ENCODE measurements around the gene MCAM. TPM values are rescaled to one million over a fixed set of nuclear protein-coding genes. Genes with fewer than 3 reads are reported as not detected.

The MCAM gene
- polyA plus RNA-seq, 1 experiment = 19.2 TPM

GRCh38 chr11:119344291-119345010, 27.5 kb upstream of the MCAM start:
- Histone ChIP-seq H3K27me3 (ENCODE audit: control insufficient read depth, insufficient read depth, low read length) (peaks cover 16% of the 10 kb centered on the region), H3K36me3 (ENCODE audit: control insufficient read depth, insufficient read depth, low read length) (no peaks in the 10 kb centered on the region), H3K4me3 (ENCODE audit: low read depth, low read length) (no peak overlapping the region)
- ChIA-PET CTCF (interaction anchor here (1.0 to 11.5 kb wide), 5 partner anchors 12 to 36 kb away, joined by 3 to 126 read pairs (median 7); no protein-coding TSS in a partner anchor), POLR2A (no interaction called here)
- DNase-seq (ENCODE audit: low read depth) = no peak
- no peak for TF ChIP-seq CTCF (IDR thresholded peaks at IDR 0.05; ENCODE audit: insufficient read depth, low read depth, low read length)

DNA sequence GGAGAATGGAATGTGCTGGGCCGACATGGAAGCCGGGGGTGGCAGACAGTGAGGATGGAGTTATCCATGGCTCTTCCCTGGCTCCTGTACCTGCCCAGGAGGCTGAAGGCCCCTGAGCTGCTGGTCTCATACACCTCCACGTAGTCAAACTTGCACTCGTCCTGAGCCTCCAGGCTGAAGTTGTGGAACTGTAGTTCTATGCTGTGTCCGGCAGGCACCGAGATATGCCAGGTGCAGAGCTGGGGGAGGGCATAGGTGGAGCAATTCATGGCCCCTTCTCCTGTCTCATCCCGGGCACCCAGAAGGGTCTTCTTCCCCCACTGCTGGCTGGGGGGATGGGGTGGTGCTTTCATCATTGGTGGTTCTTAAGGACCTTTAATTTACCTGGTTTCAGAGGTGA, 26.8 kb upstream of the MCAM start:
- Histone ChIP-seq H3K4me3 (ENCODE audit: low read depth, low read length) (no peak overlapping the region), H3K36me3 (ENCODE audit: control insufficient read depth, insufficient read depth, low read length) (no peaks in the 10 kb centered on the region), H3K27me3 (ENCODE audit: control insufficient read depth, insufficient read depth, low read length) (peaks cover 16% of the 10 kb centered on the region)
- DNase-seq (ENCODE audit: low read depth) = no peak
- TF ChIP-seq CTCF (IDR thresholded peaks at IDR 0.05; ENCODE audit: insufficient read depth, low read depth, low read length) = no peak
- POLR2A ChIA-PET = no interaction called here
- CTCF ChIA-PET = interaction anchor here (0.9 to 11.5 kb wide), 5 partner anchors 9 to 127 kb away, joined by 3 to 126 read pairs (median 7); no protein-coding TSS in a partner anchor

- POLR2A ChIA-PET = no interaction called here
- CTCF ChIA-PET = interaction anchor here (0.9 to 11.5 kb wide), 5 partner anchors 14 to 128 kb away, joined by 3 to 146 read pairs (median 110); no protein-coding TSS in a partner anchor
- Histone ChIP-seq H3K4me3 (ENCODE audit: low read depth, low read length) (no peak overlapping the region), H3K27me3 (ENCODE audit: control insufficient read depth, insufficient read depth, low read length) (peaks cover 12% of the 10 kb centered on the region), H3K36me3 (ENCODE audit: control insufficient read depth, insufficient read depth, low read length) (no peaks in the 10 kb centered on the region)
- no peak for TF ChIP-seq CTCF (IDR thresholded peaks at IDR 0.05; ENCODE audit: insufficient read depth, low read depth, low read length)
- DNase-seq (ENCODE audit: low read depth) = no peak
These were observed 25.6 kb upstream of the MCAM start for GRCh38 chr11:119342362-119343130.

DNA sequence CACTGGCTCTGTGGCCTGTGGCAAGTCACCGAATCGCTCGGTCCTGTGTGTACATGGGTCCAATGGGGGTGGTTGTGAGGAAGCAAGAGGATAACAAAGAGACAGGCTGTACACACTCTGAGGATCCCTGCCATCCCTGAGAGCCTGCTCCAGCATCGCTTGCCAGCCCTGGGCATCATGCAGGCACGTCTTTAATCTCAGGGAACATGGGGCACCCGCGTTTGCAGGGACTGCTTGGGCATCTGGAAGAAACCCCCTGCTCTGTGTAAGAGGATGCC, 25.0 kb upstream of the MCAM start:
- H3K27me3 ChIP-seq (ENCODE audit: control insufficient read depth, insufficient read depth, low read length) = peaks cover 10% of the 10 kb centered on the region
- DNase-seq (ENCODE audit: low read depth) = no peak
- CTCF ChIA-PET = interaction anchor here (5.9 to 11.5 kb wide), 4 partner anchors 14 to 129 kb away, joined by 43 to 146 read pairs (median 118); no protein-coding TSS in a partner anchor
- no peak for TF ChIP-seq CTCF (IDR thresholded peaks at IDR 0.05; ENCODE audit: insufficient read depth, low read depth, low read length)
- H3K36me3 ChIP-seq (ENCODE audit: control insufficient read depth, insufficient read depth, low read length) = no peaks in the 10 kb centered on the region
- POLR2A ChIA-PET = no interaction called here
- no peak overlapping the region for H3K4me3 ChIP-seq (ENCODE audit: low read depth, low read length)

All from BJ (cell line).